ENCODE results near the gene ASPM.
"Not testable (repeated sequence)": the region's sequence is repeated elsewhere in the genome, so short reads cannot be mapped to it uniquely, and the experiment has no call there.

ASPM gene

GRCh38 chr1:197041486-197042353 is 104.7 kb downstream of the ASPM start:
- no peak overlapping the region for H3K4me3 ChIP-seq (ENCODE audit: low read depth, low read length)
- no peak for TF ChIP-seq CTCF (IDR thresholded peaks at IDR 0.05; ENCODE audit: borderline replicate concordance, insufficient read depth, low read depth, low read length)

GRCh38 chr1:197036861-197037260 is 109.6 kb downstream of the ASPM start:
- no peak for TF ChIP-seq CTCF (IDR thresholded peaks at IDR 0.05; ENCODE audit: borderline replicate concordance, insufficient read depth, low read depth, low read length)
- no peak overlapping the region for H3K4me3 ChIP-seq (ENCODE audit: low read depth, low read length)

GRCh38 chr1:197034631-197035339 is 111.7 kb downstream of the ASPM start:
- not testable (repeated sequence) for H3K4me3 ChIP-seq (ENCODE audit: low read depth, low read length)

Measured in GM12875 (cell line).